Putamen (tissue), 1 donor: ENCODE measurements around the gene DUOX1.

ENCODE experiments used
- DNase-seq: peaks from one replicate; pipeline ENCODE4 v3.0.0-alpha.2; 2016; ENCODE audit warnings: low spot score

The DUOX1 gene

DNA sequence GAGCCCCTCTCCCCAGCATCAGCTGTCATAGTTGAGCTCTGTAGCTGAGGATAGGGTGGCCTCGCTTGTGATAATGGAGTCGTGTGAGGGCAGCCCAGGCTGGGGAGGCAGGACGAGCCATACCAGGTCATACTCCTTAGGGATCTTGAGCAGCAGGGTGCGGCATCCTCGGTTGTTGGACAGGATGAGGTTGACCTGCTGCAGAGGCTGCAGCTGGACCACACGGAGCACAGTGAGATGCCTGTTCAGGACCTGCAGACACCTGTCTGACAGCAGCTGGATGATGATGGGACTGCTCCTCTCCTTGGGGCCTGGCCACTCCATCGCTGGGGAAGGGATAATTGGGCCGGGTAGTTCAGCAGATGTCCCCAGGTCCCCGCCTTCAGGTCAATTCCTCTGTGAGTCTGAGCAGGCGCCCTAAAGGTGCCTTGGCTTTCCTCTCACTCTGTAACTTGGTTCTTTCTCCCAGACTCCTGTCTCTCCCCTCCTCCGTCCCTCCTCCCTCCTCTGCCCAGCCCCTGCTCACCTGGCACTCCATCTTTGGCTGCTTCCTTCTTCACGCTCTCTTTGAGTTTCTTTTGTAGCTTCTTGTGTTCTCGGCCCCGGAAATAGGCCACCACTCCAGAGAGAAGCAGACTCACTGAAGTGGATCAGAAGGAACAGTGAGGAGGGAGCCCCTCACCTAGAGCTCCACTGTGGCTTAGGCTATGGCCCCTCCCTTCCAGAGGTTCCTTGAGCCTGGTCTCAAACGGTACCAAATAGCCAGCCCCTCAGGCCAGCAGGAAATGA is 23.6 kb upstream of the DUOX1 start:
- DNase-seq: no peak

DNA sequence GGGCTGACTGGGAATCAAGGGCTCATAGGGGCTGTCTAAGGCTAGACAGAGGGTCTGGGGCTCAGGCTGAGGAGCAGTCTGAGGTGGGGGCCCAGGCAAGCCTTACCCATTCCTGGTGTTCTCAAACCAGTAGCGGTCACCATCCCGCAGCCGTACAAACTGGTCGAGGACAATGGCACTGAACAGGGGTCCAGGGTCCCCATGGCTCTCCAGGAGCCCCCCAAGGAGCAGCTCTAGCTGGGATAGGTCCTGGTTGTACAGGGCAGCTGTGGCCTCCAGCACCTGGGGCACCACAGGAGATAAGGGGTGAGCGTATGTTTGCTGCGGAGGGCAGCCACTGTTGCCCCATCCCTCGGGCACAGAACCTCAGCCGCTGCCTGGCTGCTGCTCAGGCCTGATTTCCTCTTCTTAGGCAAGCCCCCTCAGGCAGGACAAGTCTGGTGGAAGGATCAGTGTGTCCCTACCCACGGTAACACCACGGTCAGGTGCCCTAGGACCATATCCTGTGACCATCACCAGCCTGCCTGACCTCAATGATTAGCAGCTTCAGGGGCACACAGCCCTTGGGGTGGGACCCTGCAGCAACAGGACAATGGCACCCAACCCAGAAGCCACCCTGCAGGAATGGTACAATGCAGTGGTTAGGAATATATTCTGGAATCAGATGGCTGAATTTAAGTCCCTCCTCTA is 21.7 kb upstream of the DUOX1 start:
- DNase-seq: no peak

DNA sequence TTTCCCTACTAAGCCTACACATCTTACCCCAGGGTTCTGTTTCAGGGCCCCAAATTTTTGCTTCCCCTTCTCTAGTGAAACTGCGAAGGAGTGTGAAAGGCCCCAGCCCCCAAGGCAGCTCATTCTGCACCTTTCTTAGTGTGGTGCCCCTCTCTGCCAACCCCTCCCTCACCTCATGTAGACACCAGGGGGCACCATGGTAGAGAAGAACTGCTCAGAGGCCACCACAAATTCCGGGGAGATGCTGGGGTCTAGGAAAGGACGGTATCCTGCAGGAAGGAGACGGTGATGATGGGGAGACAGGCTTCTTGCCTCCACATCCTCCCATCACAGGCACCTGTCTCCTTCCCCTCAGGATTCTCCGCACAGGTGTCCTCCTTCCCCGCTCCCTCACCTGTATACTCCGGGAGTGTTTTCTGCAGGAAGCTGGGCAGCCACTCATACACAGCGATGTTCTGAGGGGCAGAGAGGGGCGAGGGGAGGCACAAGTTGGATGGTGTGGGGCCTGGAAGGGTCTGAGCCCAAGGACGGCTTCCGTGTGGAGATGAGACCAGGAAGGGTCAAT is 19.5 kb upstream of the DUOX1 start:
- DNase-seq: no peak

DNA sequence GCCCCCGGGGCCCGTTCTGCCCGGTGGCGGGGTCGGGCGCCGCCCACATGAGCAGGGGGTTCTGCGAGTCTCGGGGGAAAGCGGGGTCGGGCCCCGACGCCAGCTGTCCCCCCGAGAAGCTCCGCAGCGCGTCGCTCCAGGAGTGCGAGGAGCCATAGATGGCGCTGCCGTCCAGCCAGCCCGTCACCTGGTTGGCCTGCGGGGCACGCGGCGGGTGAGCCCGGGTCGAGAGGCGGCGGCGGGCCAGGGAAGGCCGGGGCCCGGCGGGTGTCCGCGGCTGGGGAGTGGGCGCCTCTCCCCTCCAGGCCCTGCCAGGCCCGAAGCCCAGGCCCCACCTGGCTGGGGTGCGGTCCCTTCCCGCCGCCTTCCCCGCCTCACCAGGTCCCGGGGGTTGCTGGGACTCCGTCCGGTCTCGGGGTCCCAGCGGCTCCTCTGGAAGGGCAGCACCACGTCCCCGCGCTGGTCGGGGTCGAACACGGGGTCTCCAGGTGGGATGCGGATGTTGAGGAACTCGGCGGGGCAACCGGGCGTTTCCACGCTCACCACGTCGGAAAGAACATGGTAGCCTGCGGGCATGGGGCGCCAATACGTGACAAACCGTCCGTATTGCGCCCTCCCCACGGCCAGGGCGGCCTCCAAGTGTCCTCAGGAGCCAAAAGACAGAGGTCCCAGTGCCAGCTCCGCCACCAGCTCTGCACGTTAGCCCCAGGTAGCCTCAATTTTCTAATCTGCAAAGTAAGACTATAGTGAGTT is 18.2 kb upstream of the DUOX1 start:
- DNase-seq: no peak

DNA sequence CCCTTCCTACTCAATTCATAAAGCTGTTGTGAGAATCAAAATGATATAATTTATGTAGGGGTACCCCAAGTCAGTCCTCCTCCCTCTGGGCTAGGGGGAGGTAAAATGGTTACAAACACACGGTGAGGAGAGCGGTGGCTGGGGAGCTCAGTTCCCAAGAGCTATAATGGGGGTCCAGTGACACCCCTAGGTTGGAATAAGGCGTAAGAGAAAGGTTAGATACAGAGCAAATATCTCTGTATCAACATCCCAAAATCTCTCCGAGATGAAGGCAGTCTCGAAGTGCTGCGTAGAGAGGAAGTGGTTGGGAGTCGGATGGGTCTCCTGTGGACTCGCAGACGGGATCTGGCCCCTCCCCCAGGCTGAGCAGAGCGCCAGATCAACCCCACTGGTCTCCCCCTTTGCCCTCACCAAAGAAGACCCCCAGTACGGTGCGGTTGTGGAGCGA is 17.6 kb upstream of the DUOX1 start:
- DNase-seq: no peak

DNA sequence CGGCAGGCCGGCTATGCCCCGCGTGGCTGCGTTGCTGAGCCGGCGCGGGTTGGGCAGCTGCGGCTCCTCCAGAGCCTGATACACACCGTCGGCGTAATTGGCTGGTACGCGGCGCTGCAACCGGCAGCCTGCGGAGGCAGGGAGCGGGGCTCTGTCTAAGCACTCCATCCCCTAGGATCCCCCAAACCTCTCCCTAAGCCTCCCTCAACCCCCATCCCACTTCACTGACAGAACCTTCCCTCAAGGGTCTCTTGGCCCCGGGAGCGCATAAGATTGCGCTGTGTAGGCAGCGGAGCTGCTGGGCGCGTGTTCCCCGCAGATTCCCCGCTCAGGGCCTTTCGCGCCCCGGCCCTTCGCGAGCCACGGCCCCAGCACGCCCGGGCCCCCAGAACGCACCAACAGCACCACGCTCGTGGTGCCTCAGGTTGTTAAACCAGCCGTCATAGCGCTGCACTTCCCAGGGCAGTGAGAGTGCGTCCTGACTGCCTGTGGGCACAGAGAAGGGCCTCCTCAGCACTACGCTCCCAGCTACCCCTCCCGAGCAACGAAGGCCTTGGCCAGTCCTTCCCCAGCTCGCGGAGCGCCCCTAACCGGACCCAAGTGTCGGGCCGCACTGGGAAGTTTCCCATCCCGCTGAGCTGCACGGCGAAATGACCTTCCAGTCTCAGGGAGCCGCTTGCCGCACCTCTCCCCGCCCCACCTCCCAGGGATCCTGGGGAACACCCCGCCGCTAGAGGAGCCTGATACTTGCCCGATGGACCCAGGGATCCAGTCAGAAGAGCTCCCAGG is 17.0 kb upstream of the DUOX1 start:
- DNase-seq: no peak

DNA sequence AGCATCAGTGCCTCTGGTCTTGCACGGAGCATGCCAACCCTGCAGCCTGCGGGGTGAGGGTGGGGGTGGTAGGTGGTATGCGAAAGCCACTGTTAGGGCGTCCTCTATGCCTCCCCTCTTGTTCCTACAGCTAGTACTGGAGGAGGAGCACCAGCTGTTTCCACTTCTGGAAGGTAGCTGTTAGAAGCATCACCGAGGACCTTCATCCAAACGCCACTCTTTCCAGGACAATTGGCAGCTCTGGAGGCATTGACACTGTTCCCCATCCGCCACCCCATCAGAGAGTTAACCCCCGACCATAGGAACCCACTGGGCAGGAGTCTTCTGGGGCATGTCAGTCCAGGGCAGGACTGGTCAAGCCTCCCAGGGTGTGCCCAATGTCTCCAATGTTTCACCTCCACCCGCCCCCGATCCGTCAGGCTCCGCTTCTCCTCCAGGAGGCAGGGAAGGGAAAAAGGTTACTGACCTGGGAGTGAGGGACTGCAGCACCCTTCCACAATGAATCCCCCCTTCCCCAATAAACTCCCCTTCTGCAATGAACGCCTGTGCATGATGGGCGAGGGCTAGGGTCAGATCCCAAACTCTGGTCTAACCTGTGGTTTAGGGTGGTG is 16.3 kb upstream of the DUOX1 start:
- DNase-seq: no peak

DNA sequence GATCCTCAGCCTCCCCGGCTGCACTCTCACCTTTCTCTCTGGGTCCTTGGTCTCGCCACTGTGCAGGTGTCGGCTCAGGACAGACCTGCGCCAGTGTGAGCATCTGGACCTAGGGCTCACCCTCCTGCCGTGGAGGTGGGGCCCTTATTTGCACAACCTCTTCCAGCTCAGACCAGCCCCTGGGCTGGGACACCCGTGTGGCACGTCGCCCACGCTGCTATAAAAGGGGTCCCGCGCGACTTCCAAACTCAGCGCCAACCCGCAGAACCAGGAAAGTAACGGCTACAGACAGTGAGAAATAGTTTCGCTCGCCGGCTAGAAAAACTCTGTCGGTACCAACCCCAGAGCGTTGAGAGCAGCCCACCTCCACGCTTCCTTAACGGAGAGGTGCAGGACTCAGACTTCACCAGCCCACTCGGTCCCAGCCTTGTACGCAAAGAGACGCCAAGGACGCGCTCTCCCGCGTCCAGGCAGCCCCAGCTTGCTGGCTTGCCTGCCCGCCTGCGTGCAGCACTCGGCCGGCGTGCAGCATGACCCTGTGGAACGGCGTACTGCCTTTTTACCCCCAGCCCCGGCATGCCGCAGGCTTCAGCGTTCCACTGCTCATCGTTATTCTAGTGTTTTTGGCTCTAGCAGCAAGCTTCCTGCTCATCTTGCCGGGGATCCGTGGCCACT is 15.6 kb upstream of the DUOX1 start, which contains the start of the genes DUOX2 and DUOXA2:
Gene DUOX2, minus strand, starts transcription at position 97 of the 675 bp plus-strand sequence. CDS start 761 bp downstream, outside the sequence.
Gene DUOXA2, plus strand, starts transcription at position 251 of the 675 bp plus-strand sequence. Its CDS starts 280 bp downstream, at position 531.
- no peak for DNase-seq

DNA sequence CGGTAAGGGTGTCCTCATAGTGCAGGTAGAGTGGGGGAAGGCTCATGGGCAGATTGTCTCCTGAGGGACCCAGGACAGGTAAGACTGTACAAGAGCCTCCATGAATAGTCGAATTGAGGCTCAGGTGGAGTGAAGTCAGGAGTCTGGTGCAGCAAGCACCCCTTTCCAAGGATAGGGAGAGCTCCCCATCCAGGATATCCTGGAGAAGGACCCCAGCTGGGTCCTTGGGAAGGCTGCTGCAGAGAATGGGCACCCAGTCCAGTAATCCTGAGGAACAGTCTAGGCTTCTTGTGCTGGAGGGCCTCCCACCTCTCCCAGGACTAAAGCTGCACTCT is 15.1 kb upstream of the DUOX1 start:
- DNase-seq: no peak

DNA sequence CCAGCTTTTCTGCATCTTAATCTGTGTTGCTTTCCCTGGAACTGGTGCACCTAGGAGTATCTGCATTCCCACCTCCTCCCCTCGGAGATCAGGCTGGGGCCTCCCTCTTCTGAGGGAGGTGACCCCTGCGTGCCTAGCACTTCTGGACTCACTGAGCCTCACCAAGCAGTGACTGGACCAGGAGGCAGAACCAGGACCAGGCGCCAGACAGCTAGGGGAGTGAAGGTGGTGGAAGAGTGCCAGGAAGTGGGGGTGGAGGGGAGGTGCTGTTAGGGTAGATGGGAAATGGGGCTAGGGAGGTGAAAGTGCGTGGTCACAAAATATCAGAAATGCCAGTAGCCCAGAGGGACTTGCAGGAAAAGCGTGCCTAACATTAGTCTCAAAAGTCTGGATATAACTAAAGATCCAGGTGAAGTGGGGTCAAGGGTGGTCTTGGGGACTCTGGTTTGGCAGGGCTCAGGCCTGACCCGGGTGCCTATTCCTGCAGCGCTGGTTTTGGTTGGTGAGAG is 14.4 kb upstream of the DUOX1 start:
- no peak for DNase-seq

DNA sequence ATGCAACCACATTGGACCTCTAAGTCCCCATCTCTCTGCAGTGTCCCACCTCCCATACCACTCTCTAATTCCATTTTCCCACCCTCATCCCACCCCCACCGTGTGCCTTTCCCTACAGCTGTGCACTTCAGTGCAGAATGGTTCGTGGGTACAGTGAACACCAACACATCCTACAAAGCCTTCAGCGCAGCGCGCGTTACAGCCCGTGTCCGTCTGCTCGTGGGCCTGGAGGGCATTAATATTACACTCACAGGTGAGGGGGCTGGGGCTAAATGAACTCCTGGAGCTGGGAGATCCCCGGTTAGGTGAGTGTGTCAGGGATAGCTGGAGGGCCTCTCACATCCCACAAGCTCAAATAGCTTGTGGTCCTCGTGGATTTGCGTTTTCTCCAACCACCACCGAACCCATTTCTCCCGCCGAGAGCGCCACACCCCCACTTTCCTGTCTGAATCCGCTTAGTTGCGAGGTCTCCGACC is 13.8 kb upstream of the DUOX1 start:
- DNase-seq: no peak

DNA sequence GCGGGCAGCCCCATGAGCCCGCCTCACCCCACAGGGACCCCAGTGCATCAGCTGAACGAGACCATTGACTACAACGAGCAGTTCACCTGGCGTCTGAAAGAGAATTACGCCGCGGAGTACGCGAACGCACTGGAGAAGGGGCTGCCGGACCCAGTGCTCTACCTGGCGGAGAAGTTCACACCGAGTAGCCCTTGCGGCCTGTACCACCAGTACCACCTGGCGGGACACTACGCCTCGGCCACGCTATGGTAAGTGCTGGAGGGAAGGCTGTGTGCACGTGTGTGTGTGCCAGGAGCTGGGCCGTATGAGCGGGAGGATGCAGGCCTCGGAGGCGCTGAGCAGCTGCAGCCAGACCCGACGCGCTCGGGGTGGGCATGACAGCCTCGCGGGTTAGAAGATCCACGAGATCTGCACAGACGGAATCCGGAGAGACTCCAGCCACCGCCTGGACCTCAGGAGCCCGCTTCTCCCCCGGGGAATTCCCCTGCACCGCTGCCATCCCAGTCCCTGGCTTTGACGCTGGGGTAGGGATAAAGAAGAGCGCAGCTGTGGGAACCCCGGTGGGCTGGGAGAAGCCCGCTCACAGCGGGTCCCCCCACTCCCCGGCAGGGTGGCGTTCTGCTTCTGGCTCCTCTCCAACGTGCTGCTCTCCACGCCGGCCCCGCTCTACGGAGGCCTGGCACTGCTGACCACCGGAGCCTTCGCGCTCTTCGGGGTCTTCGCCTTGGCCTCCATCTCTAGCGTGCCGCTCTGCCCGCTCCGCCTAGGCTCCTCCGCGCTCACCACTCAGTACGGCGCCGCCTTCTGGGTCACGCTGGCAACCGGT is 13.1 kb upstream of the DUOX1 start:
- DNase-seq: no peak

DNA sequence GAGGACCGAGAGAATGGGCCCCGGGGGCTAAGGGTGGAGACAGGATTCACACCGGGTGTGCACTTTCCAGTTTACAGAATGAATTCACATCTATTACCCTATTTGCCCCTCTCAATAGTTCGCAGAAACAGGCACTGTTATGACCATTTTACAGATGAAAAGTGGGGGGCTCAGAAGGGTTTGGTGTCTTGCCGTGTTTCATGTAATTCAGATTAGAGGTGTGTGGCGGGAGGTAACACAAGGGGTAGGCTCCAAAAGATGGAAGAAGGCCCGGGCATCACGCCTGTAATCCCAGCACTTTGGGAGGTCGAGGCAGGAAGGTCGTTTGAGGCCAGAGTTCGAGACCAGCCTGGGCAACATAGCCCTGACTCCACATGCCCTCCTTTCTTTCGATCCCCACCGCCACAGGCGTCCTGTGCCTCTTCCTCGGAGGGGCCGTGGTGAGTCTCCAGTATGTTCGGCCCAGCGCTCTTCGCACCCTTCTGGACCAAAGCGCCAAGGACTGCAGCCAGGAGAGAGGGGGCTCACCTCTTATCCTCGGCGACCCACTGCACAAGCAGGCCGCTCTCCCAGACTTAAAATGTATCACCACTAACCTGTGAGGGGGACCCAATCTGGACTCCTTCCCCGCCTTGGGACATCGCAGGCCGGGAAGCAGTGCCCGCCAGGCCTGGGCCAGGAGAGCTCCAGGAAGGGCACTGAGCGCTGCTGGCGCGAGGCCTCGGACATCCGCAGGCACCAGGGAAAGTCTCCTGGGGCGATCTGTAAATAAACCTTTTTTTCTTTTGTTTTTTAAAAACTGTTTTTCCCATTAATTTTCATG is 12.3 kb upstream of the DUOX1 start:
- no peak for DNase-seq

DNA sequence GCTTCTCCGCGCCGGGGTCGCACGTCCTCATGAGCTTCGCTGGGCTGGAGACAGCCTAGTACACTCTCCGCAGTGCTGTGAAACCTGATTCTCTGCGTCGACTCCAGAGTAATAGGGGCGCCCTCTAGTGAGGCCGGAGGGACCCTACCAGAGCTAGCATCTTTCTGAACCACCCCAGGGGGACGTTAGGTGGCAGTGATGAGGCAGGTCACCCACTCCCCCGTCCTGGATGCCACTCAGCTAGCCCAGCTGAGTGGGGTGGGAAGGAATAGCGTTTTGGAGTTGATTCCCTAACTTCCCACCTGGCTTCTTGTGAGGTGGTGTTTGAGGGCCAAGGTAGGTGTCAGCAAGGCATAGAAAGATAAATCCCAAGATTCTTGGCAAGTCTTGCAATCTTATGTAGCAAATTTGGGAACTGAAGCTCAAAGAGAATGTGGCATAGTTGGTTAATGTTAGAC is 11.6 kb upstream of the DUOX1 start:
- DNase-seq: peak; percentile 90

DNA sequence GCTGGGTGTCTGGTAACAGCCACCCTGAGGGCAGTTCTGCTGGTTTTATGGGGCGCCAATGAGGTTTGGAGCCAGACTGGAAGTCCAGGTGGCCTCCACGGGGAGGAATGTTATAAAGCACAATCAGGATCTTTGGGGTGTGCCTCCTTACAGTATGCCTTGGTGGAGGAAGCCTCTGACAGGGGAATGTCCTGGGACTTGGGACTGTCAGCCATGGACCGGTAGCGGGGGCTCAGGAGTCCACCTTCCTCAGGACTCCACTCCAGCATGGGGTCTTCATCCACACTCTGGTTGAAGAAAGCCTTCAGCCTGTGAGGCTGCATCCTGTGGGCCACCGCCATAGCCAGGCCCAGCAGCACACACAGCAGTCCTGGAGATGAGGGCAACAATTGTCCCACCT is 10.8 kb upstream of the DUOX1 start:
- DNase-seq: no peak

DNA sequence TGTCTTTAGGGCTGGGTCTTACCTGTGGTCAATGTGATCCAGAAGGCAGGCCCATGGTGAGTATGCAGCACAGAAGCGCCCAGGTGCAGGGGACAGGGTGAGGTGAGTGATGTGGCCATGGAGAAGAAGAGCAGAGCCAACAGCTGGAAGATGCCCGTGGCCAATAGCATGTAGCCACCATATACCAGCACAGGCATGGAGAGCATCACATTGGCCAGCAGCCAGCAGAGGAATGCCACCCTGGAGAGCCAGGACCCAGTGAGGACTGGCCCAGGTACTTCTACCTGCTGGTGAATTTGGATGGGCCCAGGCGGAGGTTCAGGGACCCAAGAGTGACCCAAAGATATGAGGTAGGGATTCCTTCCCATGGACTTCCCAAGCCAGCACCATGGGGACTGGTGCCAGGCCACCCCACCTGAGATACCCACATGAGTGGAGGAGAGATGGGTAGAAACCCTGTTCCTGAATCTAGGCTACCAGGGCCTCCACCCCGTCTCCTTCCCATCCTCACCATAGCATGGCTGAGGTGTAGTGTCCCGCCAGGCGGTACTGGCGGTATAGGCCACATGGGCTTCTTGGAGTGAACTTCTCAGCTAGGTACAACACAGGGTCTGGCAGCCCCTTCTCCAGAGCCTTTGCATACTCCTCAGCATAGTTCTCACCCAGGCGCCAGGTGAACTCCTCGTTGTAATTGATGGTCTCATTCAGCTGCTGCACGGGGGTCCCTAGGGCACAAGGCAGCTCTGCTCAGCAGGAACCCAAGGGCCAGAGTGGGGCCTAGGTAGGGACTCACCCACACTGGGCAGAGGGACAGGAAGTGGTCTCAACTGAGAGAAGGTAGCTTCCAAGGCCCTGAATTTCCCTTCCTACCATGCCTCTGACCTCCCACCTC is 9.5 kb upstream of the DUOX1 start:
- no peak for DNase-seq

DNA sequence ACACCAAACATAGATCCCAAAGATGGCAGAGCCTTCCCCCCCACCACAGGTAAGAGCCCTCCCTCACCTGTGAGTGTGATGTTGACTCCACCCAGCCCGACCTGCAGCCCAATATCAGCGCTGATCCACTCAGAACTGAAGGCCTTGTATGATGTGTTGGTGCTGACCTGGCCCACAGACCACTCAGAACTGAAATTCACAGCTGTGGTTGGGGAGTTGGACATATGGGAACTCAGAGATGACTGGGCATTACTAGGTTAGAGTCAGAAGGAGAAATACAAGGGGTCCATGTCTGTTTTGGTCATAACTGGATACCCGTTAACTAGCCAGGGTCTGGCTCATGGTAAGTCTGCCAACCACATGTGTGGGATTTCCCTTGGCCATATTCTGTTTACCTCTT is 8.8 kb upstream of the DUOX1 start:
- no peak for DNase-seq
